ENCODE measurements around the gene RABL2B. TPM values are rescaled to one million over a fixed set of nuclear protein-coding genes. Genes with fewer than 3 reads are reported as not detected.
A peak's percentile ranks its signal among the peaks of the same experiment; 100 is the strongest.
"Not testable (repeated sequence)": the region's sequence is repeated elsewhere in the genome, so short reads cannot be mapped to it uniquely, and the experiment has no call there.

The RABL2B gene
- 10 to 100 TPM; 22.0 to 23.3 TPM for total RNA-seq

- H3K27ac Mint-ChIP-seq, result peak within 1 kb of the TSS; percentile 77
These were observed at the start of gene RABL2B for GRCh38 chr22:50783033-50783879. Gene RABL2B (minus strand): TSS chr22:50783636. CDS start chr22:50782294, 1,342 bp downstream.

DNA sequence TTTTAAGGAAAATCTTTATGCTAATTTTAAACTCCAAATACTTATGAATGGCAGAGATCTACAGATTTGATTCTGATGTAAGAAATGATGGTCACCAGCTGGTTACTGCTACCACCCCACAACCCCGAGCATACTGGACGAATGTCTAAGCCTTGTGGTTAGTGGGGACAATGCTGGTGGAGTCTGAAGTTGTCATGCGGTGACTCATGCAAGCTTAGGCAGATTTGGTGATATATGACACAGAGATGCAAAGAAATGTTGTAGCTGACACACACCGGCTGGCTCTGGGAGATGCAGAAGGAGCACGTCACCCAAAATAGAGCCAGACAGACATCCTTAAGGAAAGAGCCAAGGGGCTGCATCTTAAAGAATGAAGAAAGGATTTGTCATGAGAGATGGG lies 3.5 kb upstream of the RABL2B start:
- ATAC-seq; H3K4me3 Mint-ChIP-seq; CTCF ChIA-PET; H3K36me3 Mint-ChIP-seq (ENCODE audit: low read depth); H3K27me3 Mint-ChIP-seq (ENCODE audit: low read depth); H3K27ac Mint-ChIP-seq; DNase-seq; H3K9me3 Mint-ChIP-seq (ENCODE audit: insufficient read depth); H3K4me1 Mint-ChIP-seq (ENCODE audit: low read depth); POLR2A ChIA-PET: not testable (repeated sequence)

More at GRCh38 chr22:50783033-50783879, at the start of gene RABL2B:
- POLR2A ChIA-PET; H3K27me3 Mint-ChIP-seq (ENCODE audit: low read depth); H3K4me1 Mint-ChIP-seq (ENCODE audit: low read depth); H3K36me3 Mint-ChIP-seq (ENCODE audit: low read depth); CTCF ChIA-PET; H3K9me3 Mint-ChIP-seq (ENCODE audit: insufficient read depth): not testable (repeated sequence)
- peak; percentile 91 for DNase-seq
- ATAC-seq, result peak; percentile 97
- H3K4me3 Mint-ChIP-seq, result peak within 1 kb of the TSS; percentile 83

GRCh38 chr22:50785289-50785688 lies 1.9 kb upstream of the RABL2B start:
- CTCF ChIA-PET; POLR2A ChIA-PET; ATAC-seq; H3K4me1 Mint-ChIP-seq (ENCODE audit: low read depth); H3K27me3 Mint-ChIP-seq (ENCODE audit: low read depth); H3K36me3 Mint-ChIP-seq (ENCODE audit: low read depth); DNase-seq; H3K27ac Mint-ChIP-seq; H3K4me3 Mint-ChIP-seq; H3K9me3 Mint-ChIP-seq (ENCODE audit: insufficient read depth): not testable (repeated sequence)

- POLR2A ChIA-PET; CTCF ChIA-PET; H3K36me3 Mint-ChIP-seq (ENCODE audit: low read depth); H3K4me1 Mint-ChIP-seq (ENCODE audit: low read depth); H3K27me3 Mint-ChIP-seq (ENCODE audit: low read depth); H3K9me3 Mint-ChIP-seq (ENCODE audit: insufficient read depth): not testable (repeated sequence)
- DNase-seq (peak; percentile 25), ATAC-seq (peak; percentile 31)
- Mint-ChIP-seq H3K4me3 (peak overlapping the region; percentile 83), H3K27ac (peak overlapping the region; percentile 77)
These were observed 442 bp upstream of the RABL2B start for GRCh38 chr22:50783880-50784276.

DNA sequence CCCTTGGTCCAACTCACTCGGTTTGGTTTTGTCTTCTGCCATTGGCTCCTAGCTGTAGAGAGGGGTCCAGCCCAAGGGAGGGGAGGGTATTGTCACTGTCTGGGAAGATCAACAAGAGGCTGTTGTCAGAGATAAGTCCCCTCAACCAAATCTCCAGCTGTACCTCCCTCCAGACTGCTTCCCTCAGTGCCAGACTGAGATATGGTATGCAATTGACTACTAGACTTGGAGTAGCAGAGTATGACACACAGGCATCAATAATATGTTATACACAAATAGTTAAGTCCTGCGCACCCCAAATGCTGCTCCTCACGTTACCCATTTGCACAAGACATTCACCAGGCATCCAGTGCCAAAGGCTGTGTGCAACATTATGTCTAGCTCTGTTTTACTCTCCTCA lies 1.2 kb downstream of the RABL2B start:
- DNase-seq; H3K27me3 Mint-ChIP-seq (ENCODE audit: low read depth); H3K4me3 Mint-ChIP-seq; CTCF ChIA-PET; H3K9me3 Mint-ChIP-seq (ENCODE audit: insufficient read depth); H3K4me1 Mint-ChIP-seq (ENCODE audit: low read depth); POLR2A ChIA-PET; ATAC-seq; H3K27ac Mint-ChIP-seq; H3K36me3 Mint-ChIP-seq (ENCODE audit: low read depth): not testable (repeated sequence)

DNA sequence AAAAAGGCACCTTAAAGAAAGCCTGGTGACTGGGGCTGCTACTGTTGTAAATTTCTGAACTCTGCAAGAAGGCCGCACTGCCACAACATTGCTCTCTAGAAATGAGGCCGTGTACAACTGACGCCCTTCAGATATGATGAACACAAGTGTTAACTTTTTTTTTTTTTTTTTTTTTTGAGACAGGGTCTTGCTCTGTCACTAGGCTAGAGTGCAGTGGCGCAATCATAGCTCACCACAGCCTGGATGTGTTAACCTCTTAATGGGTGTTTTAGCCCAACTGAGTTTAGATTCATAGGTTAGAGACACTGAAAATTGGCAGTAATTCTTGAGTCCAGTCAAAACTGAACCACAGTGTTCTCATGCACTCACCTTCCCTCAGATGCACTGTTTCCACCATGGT lies 3.2 kb downstream of the RABL2B start:
- H3K9me3 Mint-ChIP-seq (ENCODE audit: insufficient read depth); H3K4me3 Mint-ChIP-seq; H3K4me1 Mint-ChIP-seq (ENCODE audit: low read depth); CTCF ChIA-PET; ATAC-seq; H3K36me3 Mint-ChIP-seq (ENCODE audit: low read depth); H3K27me3 Mint-ChIP-seq (ENCODE audit: low read depth); H3K27ac Mint-ChIP-seq; POLR2A ChIA-PET; DNase-seq: not testable (repeated sequence)

GRCh38 chr22:50777631-50778030 lies 5.8 kb downstream of the RABL2B start:
- ATAC-seq; H3K4me3 Mint-ChIP-seq; H3K4me1 Mint-ChIP-seq (ENCODE audit: low read depth); CTCF ChIA-PET; H3K27ac Mint-ChIP-seq; DNase-seq; POLR2A ChIA-PET; H3K27me3 Mint-ChIP-seq (ENCODE audit: low read depth); H3K36me3 Mint-ChIP-seq (ENCODE audit: low read depth); H3K9me3 Mint-ChIP-seq (ENCODE audit: insufficient read depth): not testable (repeated sequence)

DNA sequence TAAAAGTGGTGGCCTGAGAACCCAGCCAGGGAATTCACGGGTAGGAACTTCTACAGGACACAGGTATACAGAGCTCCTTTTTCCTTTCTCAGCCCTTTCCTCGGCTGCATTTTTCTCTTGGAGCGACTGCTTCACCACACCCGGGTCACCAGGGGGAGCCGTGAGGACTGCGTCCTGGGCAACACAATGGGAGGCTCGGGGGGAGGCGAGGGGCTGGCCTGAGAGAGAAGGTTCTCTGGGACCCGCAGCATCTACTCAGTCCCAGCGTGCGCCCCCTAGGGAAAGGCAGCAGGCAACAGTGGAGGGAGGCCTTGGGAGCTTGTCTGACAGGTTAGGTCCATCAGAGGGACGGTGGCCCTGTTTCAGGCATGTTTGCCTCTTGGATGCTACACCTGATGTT lies 8.3 kb downstream of the RABL2B start:
- H3K9me3 Mint-ChIP-seq (ENCODE audit: insufficient read depth); DNase-seq; ATAC-seq; H3K27me3 Mint-ChIP-seq (ENCODE audit: low read depth); POLR2A ChIA-PET; H3K36me3 Mint-ChIP-seq (ENCODE audit: low read depth); H3K4me3 Mint-ChIP-seq; H3K4me1 Mint-ChIP-seq (ENCODE audit: low read depth); H3K27ac Mint-ChIP-seq: not testable (repeated sequence)
- CTCF ChIA-PET, result interaction anchor here (1.2 kb wide), 1 partner anchor 265 kb away, joined by 3 read pairs; no protein-coding TSS in a partner anchor

GRCh38 chr22:50764288-50764687 lies 19.1 kb downstream of the RABL2B start:
- H3K4me3 Mint-ChIP-seq; H3K27me3 Mint-ChIP-seq (ENCODE audit: low read depth); DNase-seq; H3K9me3 Mint-ChIP-seq (ENCODE audit: insufficient read depth); H3K4me1 Mint-ChIP-seq (ENCODE audit: low read depth); H3K36me3 Mint-ChIP-seq (ENCODE audit: low read depth); CTCF ChIA-PET; H3K27ac Mint-ChIP-seq; POLR2A ChIA-PET; ATAC-seq: not testable (repeated sequence)

DNA sequence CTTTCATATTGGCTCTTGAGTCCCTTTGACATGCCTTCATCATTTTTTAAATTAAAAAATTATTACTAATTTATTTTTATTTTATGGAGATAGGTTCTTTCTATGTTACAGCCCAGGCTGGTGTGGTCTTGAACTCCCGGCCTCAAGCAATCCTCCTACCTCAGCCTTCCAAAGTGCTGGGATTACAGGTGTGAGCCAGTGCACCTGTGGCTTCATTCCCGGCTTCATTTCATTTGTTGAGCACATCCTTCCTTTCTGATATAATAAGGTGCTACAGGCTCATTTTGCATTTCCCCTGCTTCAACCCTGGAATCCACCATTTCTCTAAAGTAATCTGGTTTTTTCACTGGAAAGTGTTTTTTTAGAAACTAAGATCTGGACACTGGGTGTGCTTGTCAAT lies 21.6 kb downstream of the RABL2B start:
- H3K36me3 Mint-ChIP-seq (ENCODE audit: low read depth); H3K4me3 Mint-ChIP-seq; CTCF ChIA-PET; H3K9me3 Mint-ChIP-seq (ENCODE audit: insufficient read depth); ATAC-seq; POLR2A ChIA-PET; DNase-seq; H3K4me1 Mint-ChIP-seq (ENCODE audit: low read depth); H3K27me3 Mint-ChIP-seq (ENCODE audit: low read depth); H3K27ac Mint-ChIP-seq: not testable (repeated sequence)

GRCh38 chr22:50759597-50760341 lies 23.7 kb downstream of the RABL2B start:
- ATAC-seq; H3K27me3 Mint-ChIP-seq (ENCODE audit: low read depth); H3K9me3 Mint-ChIP-seq (ENCODE audit: insufficient read depth); H3K36me3 Mint-ChIP-seq (ENCODE audit: low read depth); POLR2A ChIA-PET; H3K27ac Mint-ChIP-seq; CTCF ChIA-PET; DNase-seq; H3K4me3 Mint-ChIP-seq: not testable (repeated sequence)
- peaks cover 13% of the 10 kb centered on the region for H3K4me1 Mint-ChIP-seq (ENCODE audit: low read depth)

GRCh38 chr22:50756949-50757491 lies 26.4 kb downstream of the RABL2B start:
- H3K36me3 Mint-ChIP-seq (ENCODE audit: low read depth); H3K27me3 Mint-ChIP-seq (ENCODE audit: low read depth); H3K9me3 Mint-ChIP-seq (ENCODE audit: insufficient read depth); POLR2A ChIA-PET: not testable (repeated sequence)
- Mint-ChIP-seq H3K4me1 (ENCODE audit: low read depth) (peaks cover 13% of the 10 kb centered on the region), H3K27ac (peak overlapping the region; percentile 89), H3K4me3 (peak overlapping the region; percentile 91)
- ATAC-seq, result peak; percentile 55
- peak; percentile 69 for DNase-seq
- CTCF ChIA-PET, result interaction anchor here (0.9 kb wide), 1 partner anchor 26 kb away, joined by 3 read pairs; no protein-coding TSS in a partner anchor
